Measurements from ENCODE around the gene STEAP3.

The STEAP3 gene

GRCh38 chr2:119293900-119294299, 70.3 kb downstream of the STEAP3 start:
- no peak overlapping the region for H3K4me2 ChIP-seq (ENCODE audit: low read length)
- WGBS (ENCODE audit: extremely low coverage, insufficient coverage, insufficient read length) = no CpG with 5 or more reads among the region's 7 CpGs
- H4K8ac ChIP-seq (ENCODE audit: low read depth, low read length) = no peak overlapping the region
- DNase-seq = peak; percentile 92 to 93
- no peaks in the 10 kb centered on the region for H3K9me3 ChIP-seq (ENCODE audit: insufficient read depth, low read depth, low read length)
- no peak overlapping the region for H3K9ac ChIP-seq (ENCODE audit: low read length)
- H3K4ac ChIP-seq (ENCODE audit: low read depth, low read length) = no peak overlapping the region
- H3K79me2 ChIP-seq (ENCODE audit: control insufficient read depth, insufficient read depth, low read length, poor library complexity) = no peaks in the 10 kb centered on the region
- H3K79me1 ChIP-seq (ENCODE audit: low read length) = no peaks in the 10 kb centered on the region
- no peaks in the 10 kb centered on the region for H3K27me3 ChIP-seq (ENCODE audit: insufficient read depth, low read length)
- H3K23ac ChIP-seq (ENCODE audit: low read length) = no peak overlapping the region
- H3K36me3 ChIP-seq (ENCODE audit: control insufficient read depth in 1 of 2, insufficient read depth in 2 of 2, low read length in 2 of 2) = no peaks in the 10 kb centered on the region
- H3K18ac ChIP-seq (ENCODE audit: low read length) = no peak overlapping the region
- no peak overlapping the region for H3K27ac ChIP-seq (ENCODE audit: low read depth, low read length)
- H4K91ac ChIP-seq (ENCODE audit: low read depth, low read length) = no peak overlapping the region
- H4K12ac ChIP-seq (ENCODE audit: low read depth, low read length) = no peak overlapping the region
- H3K4me1 ChIP-seq (ENCODE audit: control insufficient read depth in 1 of 2, insufficient read depth in 2 of 2, low read length in 2 of 2) = no peaks in the 10 kb centered on the region
- no peak overlapping the region for H2AFZ ChIP-seq (ENCODE audit: insufficient read depth, low read length, poor library complexity)
- no peak overlapping the region for H2BK12ac ChIP-seq (ENCODE audit: low read length)
- H2AK5ac ChIP-seq (ENCODE audit: low read length) = no peak overlapping the region
- no peak overlapping the region for H2BK120ac ChIP-seq (ENCODE audit: insufficient read depth, low read length, poor library complexity)
- no peak overlapping the region for H3K4me3 ChIP-seq (ENCODE audit: low read depth, low read length)
- H2BK5ac ChIP-seq (ENCODE audit: low read depth, low read length, poor library complexity) = no peak overlapping the region
- no peak overlapping the region for H3K14ac ChIP-seq (ENCODE audit: low read length)

GRCh38 chr2:119294671-119295070, 71.0 kb downstream of the STEAP3 start:
- H3K79me2 ChIP-seq (ENCODE audit: control insufficient read depth, insufficient read depth, low read length, poor library complexity) = no peaks in the 10 kb centered on the region
- no peak overlapping the region for H2AFZ ChIP-seq (ENCODE audit: insufficient read depth, low read length, poor library complexity)
- H3K36me3 ChIP-seq (ENCODE audit: control insufficient read depth in 1 of 2, insufficient read depth in 2 of 2, low read length in 2 of 2) = no peaks in the 10 kb centered on the region
- H3K27ac ChIP-seq (ENCODE audit: low read depth, low read length) = no peak overlapping the region
- DNase-seq = no peak
- no peak overlapping the region for H2AK5ac ChIP-seq (ENCODE audit: low read length)
- H3K9me3 ChIP-seq (ENCODE audit: insufficient read depth, low read depth, low read length) = no peaks in the 10 kb centered on the region
- H4K8ac ChIP-seq (ENCODE audit: low read depth, low read length) = no peak overlapping the region
- H2BK12ac ChIP-seq (ENCODE audit: low read length) = no peak overlapping the region
- H3K27me3 ChIP-seq (ENCODE audit: insufficient read depth, low read length) = no peaks in the 10 kb centered on the region
- no peaks in the 10 kb centered on the region for H3K79me1 ChIP-seq (ENCODE audit: low read length)
- H2BK120ac ChIP-seq (ENCODE audit: insufficient read depth, low read length, poor library complexity) = no peak overlapping the region
- H3K4me2 ChIP-seq (ENCODE audit: low read length) = no peak overlapping the region
- no peak overlapping the region for H3K9ac ChIP-seq (ENCODE audit: low read length)
- no peak overlapping the region for H4K12ac ChIP-seq (ENCODE audit: low read depth, low read length)
- H3K4me3 ChIP-seq (ENCODE audit: low read depth, low read length) = no peak overlapping the region
- H2BK5ac ChIP-seq (ENCODE audit: low read depth, low read length, poor library complexity) = no peak overlapping the region
- no peak overlapping the region for H4K91ac ChIP-seq (ENCODE audit: low read depth, low read length)
- H3K14ac ChIP-seq (ENCODE audit: low read length) = no peak overlapping the region
- H3K23ac ChIP-seq (ENCODE audit: low read length) = no peak overlapping the region
- H3K4ac ChIP-seq (ENCODE audit: low read depth, low read length) = no peak overlapping the region
- H3K4me1 ChIP-seq (ENCODE audit: control insufficient read depth in 1 of 2, insufficient read depth in 2 of 2, low read length in 2 of 2) = no peaks in the 10 kb centered on the region
- no CpG with 5 or more reads among the region's 14 CpGs for WGBS (ENCODE audit: extremely low coverage, insufficient coverage, insufficient read length)
- H3K18ac ChIP-seq (ENCODE audit: low read length) = no peak overlapping the region

GRCh38 chr2:119295688-119296375, 72.2 kb downstream of the STEAP3 start:
- H2BK12ac ChIP-seq (ENCODE audit: low read length) = no peak overlapping the region
- no peak overlapping the region for H2AK5ac ChIP-seq (ENCODE audit: low read length)
- H2AFZ ChIP-seq (ENCODE audit: insufficient read depth, low read length, poor library complexity) = no peak overlapping the region
- H4K91ac ChIP-seq (ENCODE audit: low read depth, low read length) = no peak overlapping the region
- no CpG with 5 or more reads among the region's 10 CpGs for WGBS (ENCODE audit: extremely low coverage, insufficient coverage, insufficient read length)
- no peak overlapping the region for H3K4ac ChIP-seq (ENCODE audit: low read depth, low read length)
- no peak overlapping the region for H2BK5ac ChIP-seq (ENCODE audit: low read depth, low read length, poor library complexity)
- no peaks in the 10 kb centered on the region for H3K79me1 ChIP-seq (ENCODE audit: low read length)
- no peaks in the 10 kb centered on the region for H3K27me3 ChIP-seq (ENCODE audit: insufficient read depth, low read length)
- H3K36me3 ChIP-seq (ENCODE audit: control insufficient read depth in 1 of 2, insufficient read depth in 2 of 2, low read length in 2 of 2) = no peaks in the 10 kb centered on the region
- H3K4me3 ChIP-seq (ENCODE audit: low read depth, low read length) = no peak overlapping the region
- H3K4me1 ChIP-seq (ENCODE audit: control insufficient read depth in 1 of 2, insufficient read depth in 2 of 2, low read length in 2 of 2) = no peaks in the 10 kb centered on the region
- no peak for DNase-seq
- H4K12ac ChIP-seq (ENCODE audit: low read depth, low read length) = no peak overlapping the region
- no peak overlapping the region for H3K9ac ChIP-seq (ENCODE audit: low read length)
- no peak overlapping the region for H3K4me2 ChIP-seq (ENCODE audit: low read length)
- no peaks in the 10 kb centered on the region for H3K79me2 ChIP-seq (ENCODE audit: control insufficient read depth, insufficient read depth, low read length, poor library complexity)
- H3K27ac ChIP-seq (ENCODE audit: low read depth, low read length) = no peak overlapping the region
- H4K8ac ChIP-seq (ENCODE audit: low read depth, low read length) = no peak overlapping the region
- H3K9me3 ChIP-seq (ENCODE audit: insufficient read depth, low read depth, low read length) = no peaks in the 10 kb centered on the region
- no peak overlapping the region for H3K18ac ChIP-seq (ENCODE audit: low read length)
- no peak overlapping the region for H3K14ac ChIP-seq (ENCODE audit: low read length)
- H3K23ac ChIP-seq (ENCODE audit: low read length) = no peak overlapping the region
- no peak overlapping the region for H2BK120ac ChIP-seq (ENCODE audit: insufficient read depth, low read length, poor library complexity)

DNA sequence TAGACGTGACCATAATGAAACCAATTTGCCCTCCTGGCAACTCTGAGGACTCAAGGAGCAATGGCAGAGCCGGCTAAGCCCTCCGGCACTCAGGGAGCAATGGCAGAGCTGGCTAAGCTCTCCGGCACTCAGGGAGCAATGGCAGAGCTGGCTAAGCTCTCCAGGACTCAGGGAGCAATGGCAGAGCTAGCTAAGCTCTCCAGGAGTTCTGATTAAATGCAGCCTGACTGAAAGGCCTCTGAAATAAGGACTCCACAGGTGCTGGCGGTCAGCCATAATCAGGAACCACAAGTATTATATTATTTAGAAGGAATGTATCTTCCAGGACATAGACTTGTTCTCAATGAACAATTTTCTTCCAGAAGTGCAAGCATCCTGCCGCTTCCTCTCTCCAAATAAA, 77.8 kb downstream of the STEAP3 start:
- no peak overlapping the region for H3K4me2 ChIP-seq (ENCODE audit: low read length)
- H3K9ac ChIP-seq (ENCODE audit: low read length) = no peak overlapping the region
- H3K27me3 ChIP-seq (ENCODE audit: insufficient read depth, low read length) = no peaks in the 10 kb centered on the region
- no peaks in the 10 kb centered on the region for H3K9me3 ChIP-seq (ENCODE audit: insufficient read depth, low read depth, low read length)
- DNase-seq = no peak
- no peak overlapping the region for H3K4ac ChIP-seq (ENCODE audit: low read depth, low read length)
- H4K12ac ChIP-seq (ENCODE audit: low read depth, low read length) = no peak overlapping the region
- no peak overlapping the region for H4K91ac ChIP-seq (ENCODE audit: low read depth, low read length)
- H2BK12ac ChIP-seq (ENCODE audit: low read length) = no peak overlapping the region
- H3K14ac ChIP-seq (ENCODE audit: low read length) = no peak overlapping the region
- no peaks in the 10 kb centered on the region for H3K4me1 ChIP-seq (ENCODE audit: control insufficient read depth in 1 of 2, insufficient read depth in 2 of 2, low read length in 2 of 2)
- no peak overlapping the region for H3K4me3 ChIP-seq (ENCODE audit: low read depth, low read length)
- no peaks in the 10 kb centered on the region for H3K79me1 ChIP-seq (ENCODE audit: low read length)
- H3K23ac ChIP-seq (ENCODE audit: low read length) = no peak overlapping the region
- H3K36me3 ChIP-seq (ENCODE audit: control insufficient read depth in 1 of 2, insufficient read depth in 2 of 2, low read length in 2 of 2) = no peaks in the 10 kb centered on the region
- H4K8ac ChIP-seq (ENCODE audit: low read depth, low read length) = no peak overlapping the region
- no peak overlapping the region for H3K27ac ChIP-seq (ENCODE audit: low read depth, low read length)
- H3K79me2 ChIP-seq (ENCODE audit: control insufficient read depth, insufficient read depth, low read length, poor library complexity) = no peaks in the 10 kb centered on the region
- no peak overlapping the region for H2AFZ ChIP-seq (ENCODE audit: insufficient read depth, low read length, poor library complexity)
- no peak overlapping the region for H2BK5ac ChIP-seq (ENCODE audit: low read depth, low read length, poor library complexity)
- no CpG with 5 or more reads among the region's 6 CpGs for WGBS (ENCODE audit: extremely low coverage, insufficient coverage, insufficient read length)
- no peak overlapping the region for H3K18ac ChIP-seq (ENCODE audit: low read length)
- H2AK5ac ChIP-seq (ENCODE audit: low read length) = no peak overlapping the region
- H2BK120ac ChIP-seq (ENCODE audit: insufficient read depth, low read length, poor library complexity) = no peak overlapping the region
